Fibroblast of skin of scalp (primary cell): Measurements from ENCODE around the gene KRT84.

Experiments
- DNase-seq: peaks from one replicate; pipeline ENCODE4 v3.0.0-alpha.2; 2013

Gene KRT84

GRCh38 chr12:52341066-52341580, 44.3 kb downstream of the KRT84 start:
- no peak for DNase-seq

DNA sequence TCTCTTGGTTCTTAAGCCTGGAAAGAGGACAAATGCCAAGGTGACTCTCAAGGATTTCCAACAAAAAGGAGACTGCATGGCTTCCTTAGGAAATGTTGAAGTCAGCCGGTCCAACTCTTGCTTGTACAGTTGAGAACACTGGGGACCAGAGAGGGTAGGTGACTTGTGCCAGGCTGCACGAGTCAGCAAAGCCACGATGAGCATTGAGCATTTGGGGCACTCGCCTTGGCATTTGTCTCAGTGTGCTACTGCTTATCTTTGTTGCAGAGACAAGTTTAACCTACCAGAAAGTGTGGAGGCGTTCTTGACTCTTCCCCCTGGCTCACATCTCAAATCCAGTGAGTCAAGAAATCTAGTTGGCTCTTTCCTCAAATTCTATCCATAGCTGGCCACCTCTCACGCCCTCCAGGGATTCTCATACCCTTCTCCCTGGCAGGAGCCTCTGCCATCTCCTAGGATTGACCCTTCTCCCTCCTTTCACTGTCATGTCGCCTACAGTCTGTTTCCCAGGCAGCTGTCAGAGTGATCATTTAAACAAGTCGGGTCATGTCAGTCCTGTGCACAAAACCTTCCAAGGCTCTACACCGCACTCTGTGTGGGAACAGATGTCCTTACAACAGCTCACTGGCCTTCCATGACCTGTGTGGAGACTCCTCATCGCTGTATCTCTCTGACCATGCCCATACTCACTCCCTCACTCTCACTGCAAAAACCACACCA, 47.1 kb downstream of the KRT84 start:
- DNase-seq = no peak

DNA sequence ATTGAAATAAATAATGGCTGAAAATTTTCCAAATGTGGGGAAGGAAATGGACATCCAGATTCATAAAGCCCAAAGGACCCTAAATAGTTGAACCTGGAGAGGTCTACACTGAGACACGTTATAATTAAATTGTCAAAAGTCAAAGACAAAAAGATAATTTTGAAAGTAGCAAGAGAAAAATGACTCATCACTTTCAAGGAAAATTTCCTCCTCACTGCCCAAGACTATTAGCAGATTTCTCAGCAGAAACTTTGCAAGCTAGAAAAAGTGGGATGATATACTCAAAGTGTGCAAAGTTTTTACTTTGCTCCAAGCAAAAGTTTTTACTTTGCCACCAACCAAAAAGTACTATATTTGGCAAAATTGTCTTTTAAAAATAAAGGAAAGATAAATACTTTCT, 48.4 kb downstream of the KRT84 start:
- no peak for DNase-seq

GRCh38 chr12:52336641-52337040, 48.8 kb downstream of the KRT84 start:
- DNase-seq = no peak

DNA sequence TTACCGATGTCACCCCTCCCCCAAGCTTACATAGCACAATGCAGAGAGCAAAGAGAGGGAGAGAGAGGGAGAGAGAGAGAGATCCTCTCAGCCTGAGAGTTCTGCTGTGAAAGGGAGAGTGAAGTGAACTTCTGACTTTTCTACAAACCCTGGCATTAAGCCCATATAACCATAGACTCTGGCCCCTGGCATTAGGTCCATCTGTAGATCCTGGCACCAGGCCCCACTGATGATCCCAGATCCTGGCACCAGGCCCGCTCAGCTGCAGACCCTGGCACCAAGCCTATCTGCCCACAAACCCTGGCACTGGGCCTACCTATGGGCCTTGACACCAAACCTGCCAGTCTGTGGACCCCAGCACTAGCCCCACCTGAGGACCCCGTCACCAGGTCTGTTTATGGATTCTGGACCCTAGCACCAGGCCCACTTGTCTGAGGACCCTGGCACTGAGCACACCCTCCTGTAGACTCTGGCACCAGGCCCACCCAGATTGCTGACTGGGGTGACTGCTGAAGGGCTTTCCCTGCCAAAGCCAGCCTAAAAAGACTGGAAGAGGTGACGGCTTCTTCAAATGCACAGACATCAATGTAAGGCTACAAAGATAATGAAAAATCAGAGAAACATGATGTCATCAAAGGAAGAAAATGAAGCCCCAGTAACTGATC, 49.7 kb downstream of the KRT84 start:
- DNase-seq = no peak

DNA sequence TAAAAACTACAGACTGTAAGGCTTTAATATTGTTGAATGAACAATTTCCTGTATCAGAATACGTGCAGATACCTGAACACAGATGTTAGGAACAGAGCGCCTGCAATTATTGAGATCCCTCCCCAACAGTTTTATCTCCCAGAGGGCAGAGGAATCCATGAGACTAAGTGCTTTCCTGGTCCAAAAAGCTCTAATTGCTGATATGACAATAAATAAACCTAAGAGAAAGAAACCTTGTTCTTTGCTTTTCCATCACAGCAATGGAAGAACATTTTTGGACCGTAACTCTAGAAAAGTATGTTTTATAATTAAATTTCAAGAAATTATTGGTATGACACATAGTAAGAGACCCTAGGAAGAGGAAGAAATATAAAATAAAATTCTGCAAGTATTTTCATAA, 51.3 kb downstream of the KRT84 start:
- no peak for DNase-seq

DNA sequence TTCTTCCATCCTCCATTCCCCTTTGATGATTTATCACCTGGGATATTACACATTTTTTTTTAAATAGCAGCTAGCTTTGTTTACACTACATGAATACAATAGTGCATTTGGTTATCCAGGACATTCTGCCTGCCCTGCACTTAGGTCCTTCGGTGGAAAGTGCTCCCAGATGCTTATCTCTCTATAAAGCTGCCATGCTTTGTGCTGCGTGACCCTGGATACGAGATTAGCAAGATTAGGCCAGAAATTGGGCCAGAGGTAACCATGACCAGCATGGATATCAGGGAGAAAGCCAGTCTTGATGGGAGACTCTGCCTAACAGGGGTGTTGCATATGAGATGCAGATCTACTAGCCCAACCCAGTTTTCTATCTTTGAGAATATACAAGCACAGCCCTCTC, 52.1 kb downstream of the KRT84 start:
- no peak for DNase-seq

DNA sequence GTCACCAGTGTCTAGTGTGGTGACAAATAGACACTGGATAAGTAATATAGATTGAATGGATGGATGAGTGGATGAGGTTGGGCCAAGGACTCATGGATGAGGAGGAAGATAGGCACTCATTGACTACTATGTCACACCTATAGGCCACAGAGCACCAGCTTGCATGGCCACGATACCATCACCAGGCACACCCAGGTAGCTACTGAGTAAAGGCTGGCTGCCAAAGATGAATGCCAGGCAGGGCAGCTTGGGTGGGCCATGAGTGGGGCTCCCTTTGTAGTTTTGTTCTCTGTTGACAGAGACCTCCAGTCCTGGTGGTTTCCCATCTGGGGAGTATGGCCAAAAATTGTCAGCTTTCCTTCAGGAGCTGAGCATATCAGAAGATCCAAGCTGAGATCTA, 53.1 kb downstream of the KRT84 start:
- DNase-seq = no peak

GRCh38 chr12:52331833-52332232, 53.6 kb downstream of the KRT84 start:
- no peak for DNase-seq

GRCh38 chr12:52331039-52331438, 54.4 kb downstream of the KRT84 start:
- DNase-seq = no peak

DNA sequence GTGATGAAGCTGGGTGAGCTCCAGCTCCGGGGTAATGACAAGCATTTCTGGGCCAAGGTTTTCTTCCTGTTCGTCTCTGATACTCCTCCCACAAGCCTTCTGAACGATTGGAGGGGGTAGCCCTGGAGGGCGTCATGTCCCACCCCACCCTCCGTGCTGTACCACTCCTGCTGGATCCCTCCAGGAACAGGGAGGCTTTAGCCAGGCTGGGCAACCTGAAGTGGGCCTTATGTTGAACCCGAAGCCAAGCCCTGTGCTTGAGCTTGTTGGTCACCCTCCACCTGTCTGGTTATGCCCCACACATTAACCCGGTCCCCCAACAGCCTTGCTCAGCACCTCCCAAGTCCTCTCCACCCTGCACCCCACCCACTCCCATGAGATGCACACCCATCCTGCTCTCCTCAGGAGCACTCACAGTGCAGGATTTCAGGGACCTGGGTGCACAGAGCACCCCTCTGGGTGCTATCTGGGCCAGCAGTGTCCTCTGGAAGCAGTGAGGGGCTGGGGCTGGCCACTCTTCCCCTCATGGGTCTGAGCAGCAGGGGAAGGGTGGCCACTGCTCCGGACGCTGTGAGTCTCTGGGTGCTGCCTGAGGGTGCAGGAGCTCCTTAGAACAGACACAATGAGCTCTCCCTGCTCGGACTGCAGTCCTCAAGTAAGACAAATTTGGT, 57.5 kb downstream of the KRT84 start:
- DNase-seq = no peak
